Astrocyte (in vitro differentiated cells and primary cell): ENCODE data around the gene CD44. TPM values are rescaled to one million over a fixed set of nuclear protein-coding genes. Genes with fewer than 3 reads are reported as not detected.

ENCODE experiments used
- DNase-seq: peaks from one replicate; pipeline ENCODE4 v3.0.0-alpha.2; 2010; ENCODE audit warnings: low read depth
- FAIRE-seq: peaks from 2 replicates; lab custom pipeline; 2011; peaks lifted over from hg19 to GRCh38; lab: Jason Lieb, UNC
- H2AFZ ChIP-seq: 2 replicates; pipeline ENCODE4 v1.6.0; 2012; ENCODE audit warnings: low read depth, low read length, inconsistent platforms
- H3K27ac ChIP-seq: 2 replicates; pipeline ENCODE4 v1.5.1; 2011; ENCODE audit warnings: low read depth, low read length, inconsistent platforms
- H3K27me3 ChIP-seq: 2 replicates; pipeline ENCODE4 v1.6.0; 2011; ENCODE audit warnings: low read length, inconsistent platforms; ENCODE audit not compliant: insufficient read depth
- H3K36me3 ChIP-seq: 2 replicates; pipeline ENCODE4 v1.5.1; 2011; ENCODE audit warnings: low read length, inconsistent platforms; ENCODE audit not compliant: insufficient read depth
- H3K4me1 ChIP-seq: 2 replicates; pipeline ENCODE4 v1.5.1; 2011; ENCODE audit warnings: low read length, inconsistent platforms; ENCODE audit not compliant: insufficient read depth
- H3K4me2 ChIP-seq: 2 replicates; pipeline ENCODE4 v1.6.0; 2012; ENCODE audit warnings: low read length, inconsistent platforms
- H3K4me3 ChIP-seq: 2 replicates; pipeline ENCODE4 v1.5.1; 2011; ENCODE audit warnings: low read depth, mild to moderate bottlenecking, low read length, inconsistent platforms; ENCODE audit not compliant: insufficient read depth
- H3K79me2 ChIP-seq: 2 replicates; pipeline ENCODE4 v1.6.0; 2012; ENCODE audit warnings: mild to moderate bottlenecking, low read length, inconsistent platforms; ENCODE audit not compliant: insufficient read depth
- H3K9ac ChIP-seq: 2 replicates; pipeline ENCODE4 v1.6.0; 2012; ENCODE audit warnings: mild to moderate bottlenecking, low read length, inconsistent platforms
- H3K9me3 ChIP-seq: 2 replicates; pipeline ENCODE4 v1.5.1; 2012; ENCODE audit warnings: low read depth, mild to moderate bottlenecking, low read length, inconsistent platforms; ENCODE audit not compliant: insufficient read depth
- H4K20me1 ChIP-seq: 2 replicates; pipeline ENCODE4 v1.6.0; 2012; ENCODE audit warnings: low read length, inconsistent platforms; ENCODE audit not compliant: insufficient read depth
- H3K27ac Mint-ChIP-seq: one replicate; pipeline ENCODE4 v1.8.0; 2021; ENCODE audit warnings: mild to moderate bottlenecking, mixed read lengths; ENCODE audit not compliant: unreplicated experiment
- H3K27me3 Mint-ChIP-seq: one replicate; pipeline ENCODE4 v1.8.0; 2021; ENCODE audit warnings: low read depth, mixed read lengths; ENCODE audit not compliant: unreplicated experiment
- H3K36me3 Mint-ChIP-seq: one replicate; pipeline ENCODE4 v1.8.0; 2021; ENCODE audit warnings: low read depth, mixed read lengths; ENCODE audit not compliant: unreplicated experiment
- H3K4me1 Mint-ChIP-seq: one replicate; pipeline ENCODE4 v1.8.0; 2021; ENCODE audit warnings: low read depth, mixed read lengths; ENCODE audit not compliant: unreplicated experiment
- H3K4me3 Mint-ChIP-seq: one replicate; pipeline ENCODE4 v1.8.0; 2021; ENCODE audit warnings: mild to moderate bottlenecking, moderate library complexity, mixed read lengths; ENCODE audit not compliant: unreplicated experiment
- H3K9me3 Mint-ChIP-seq: one replicate; pipeline ENCODE4 v1.8.0; 2021; ENCODE audit warnings: mild to moderate bottlenecking, mixed read lengths; ENCODE audit not compliant: unreplicated experiment
- CTCF ChIP-seq: IDR thresholded peaks from 2 replicates; pipeline ENCODE4 v1.5.1; 2011; ENCODE audit warnings: low read depth, mild to moderate bottlenecking, inconsistent platforms, low read length, moderate library complexity; ENCODE audit not compliant: insufficient read depth
- EZH2 ChIP-seq: IDR thresholded peaks from 2 replicates; pipeline ENCODE4 v1.6.1; 2012; ENCODE audit warnings: mild to moderate bottlenecking, low read length, inconsistent platforms; ENCODE audit not compliant: insufficient read depth
- total RNA-seq: library from RNA; stranded (reverse); gene quantifications from 2 replicates; pipeline ENCODE4 v1.2.1, GENCODE V29; 2021

Gene CD44
- total RNA-seq, 1 donor from 2014 or later, result 154 TPM

- FAIRE-seq, result no peak
- H3K27me3 ChIP-seq, result no peaks in the 10 kb centered on the region
- Mint-ChIP-seq H3K27ac (no peak overlapping the region), H3K4me1 (peaks cover 7% of the 10 kb centered on the region), H3K27me3 (no peaks in the 10 kb centered on the region), H3K36me3 (peaks cover 15% of the 10 kb centered on the region), H3K4me3 (no peak overlapping the region), H3K9me3 (no peaks in the 10 kb centered on the region)
- H4K20me1 ChIP-seq, result peaks cover 63% of the 10 kb centered on the region
- H3K9me3 ChIP-seq, result no peaks in the 10 kb centered on the region
- peaks cover 90% of the 10 kb centered on the region for H3K79me2 ChIP-seq
- no peak overlapping the region for H3K9ac ChIP-seq
- no peak for TF ChIP-seq CTCF
- no peak for TF ChIP-seq EZH2
- no peak overlapping the region for H3K4me3 ChIP-seq
- H3K27ac ChIP-seq, result no peak overlapping the region
- no peaks in the 10 kb centered on the region for H3K4me1 ChIP-seq
- DNase-seq, result no peak
- H2AFZ ChIP-seq, result no peak overlapping the region
- no peak overlapping the region for H3K4me2 ChIP-seq
- H3K36me3 ChIP-seq, result peaks cover 92% of the 10 kb centered on the region
Measured at GRCh38 chr11:35187996-35188395, 49.0 kb downstream of the CD44 start.

GRCh38 chr11:35190804-35191348 lies 51.9 kb downstream of the CD44 start:
- no peak overlapping the region for H3K27ac Mint-ChIP-seq
- peaks cover 16% of the 10 kb centered on the region for H3K36me3 Mint-ChIP-seq
- TF ChIP-seq CTCF (no peak), EZH2 (no peak)
- Histone ChIP-seq H3K27me3 (no peaks in the 10 kb centered on the region), H3K27ac (no peak overlapping the region), H2AFZ (no peak overlapping the region), H4K20me1 (peaks cover 66% of the 10 kb centered on the region), H3K4me3 (no peak overlapping the region), H3K9me3 (no peaks in the 10 kb centered on the region), H3K9ac (no peak overlapping the region), H3K79me2 (peaks cover 91% of the 10 kb centered on the region), H3K36me3 (peaks cover 88% of the 10 kb centered on the region), H3K4me2 (no peak overlapping the region), H3K4me1 (no peaks in the 10 kb centered on the region)
- H3K4me1 Mint-ChIP-seq, result peaks cover 2% of the 10 kb centered on the region
- no peaks in the 10 kb centered on the region for H3K9me3 Mint-ChIP-seq
- H3K4me3 Mint-ChIP-seq, result no peak overlapping the region
- no peak for DNase-seq
- H3K27me3 Mint-ChIP-seq, result no peaks in the 10 kb centered on the region
- no peak for FAIRE-seq

GRCh38 chr11:35192347-35192746 lies 53.4 kb downstream of the CD44 start:
- Histone ChIP-seq H3K4me2 (no peak overlapping the region), H2AFZ (no peak overlapping the region), H3K79me2 (peaks cover 93% of the 10 kb centered on the region), H3K9ac (no peak overlapping the region), H3K4me3 (no peak overlapping the region), H3K27me3 (no peaks in the 10 kb centered on the region), H3K4me1 (no peaks in the 10 kb centered on the region), H3K9me3 (no peaks in the 10 kb centered on the region), H4K20me1 (peaks cover 77% of the 10 kb centered on the region), H3K36me3 (peaks cover 82% of the 10 kb centered on the region), H3K27ac (no peak overlapping the region)
- DNase-seq, result no peak
- H3K27ac Mint-ChIP-seq, result no peak overlapping the region
- no peaks in the 10 kb centered on the region for H3K9me3 Mint-ChIP-seq
- H3K36me3 Mint-ChIP-seq, result peaks cover 19% of the 10 kb centered on the region
- no peaks in the 10 kb centered on the region for H3K27me3 Mint-ChIP-seq
- H3K4me1 Mint-ChIP-seq, result peaks cover 2% of the 10 kb centered on the region
- no peak overlapping the region for H3K4me3 Mint-ChIP-seq
- no peak for TF ChIP-seq CTCF
- TF ChIP-seq EZH2, result no peak
- no peak for FAIRE-seq
